GM21515 (cell line): ENCODE results near the gene MDGA2.

Experiments used
- ATAC-seq: cut with Tn5 transposase; IDR thresholded peaks from one replicate; pipeline ENCODE4 v1.9.1; 2021; ENCODE audit not compliant: unreplicated experiment

Gene MDGA2

DNA sequence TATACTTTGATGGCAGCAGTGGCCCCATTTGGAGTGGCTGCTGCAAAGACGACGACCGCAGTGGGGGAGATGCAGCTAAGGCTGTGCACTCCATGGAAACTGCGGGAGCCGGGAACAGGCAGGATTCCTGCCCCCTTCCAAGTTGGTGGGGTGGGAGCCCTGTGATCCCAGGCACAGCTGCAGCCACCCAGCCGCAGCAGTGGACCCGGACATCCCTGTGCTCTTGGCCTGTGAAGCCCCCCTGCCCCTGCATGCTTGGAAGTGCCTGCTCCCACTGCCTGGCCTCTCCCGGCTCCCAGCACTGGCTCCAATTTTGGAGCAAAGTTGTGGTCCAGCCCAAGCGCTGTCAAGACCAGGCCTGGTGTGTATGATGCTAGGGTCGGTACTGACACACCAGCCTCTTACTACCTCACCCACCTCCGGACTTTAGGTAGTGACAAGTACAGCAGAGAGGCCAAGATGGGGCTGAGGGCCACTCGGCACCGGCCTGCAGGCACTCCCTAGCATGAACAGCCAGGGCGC lies 521.1 kb downstream of the MDGA2 start:
- ATAC-seq = no peak

DNA sequence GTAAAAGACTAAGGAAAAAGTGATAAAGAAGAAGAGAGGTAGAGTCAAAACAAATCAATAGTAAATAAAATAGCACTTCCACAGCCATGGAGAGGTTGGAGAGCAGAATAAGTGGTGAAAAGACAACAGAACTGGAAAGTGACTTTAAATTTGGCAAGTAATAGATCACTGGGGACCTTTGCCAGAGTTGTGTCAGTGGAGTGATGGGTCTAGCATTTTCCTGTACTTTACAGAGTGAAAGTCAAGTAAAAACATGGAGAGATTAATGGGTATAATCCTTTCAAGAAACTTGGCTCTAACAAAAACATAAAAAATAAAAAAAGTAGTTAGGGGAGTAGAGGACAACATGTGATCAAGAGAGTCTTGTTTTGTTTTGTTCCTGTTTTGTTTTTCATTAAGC lies 521.7 kb downstream of the MDGA2 start:
- ATAC-seq = no peak

DNA sequence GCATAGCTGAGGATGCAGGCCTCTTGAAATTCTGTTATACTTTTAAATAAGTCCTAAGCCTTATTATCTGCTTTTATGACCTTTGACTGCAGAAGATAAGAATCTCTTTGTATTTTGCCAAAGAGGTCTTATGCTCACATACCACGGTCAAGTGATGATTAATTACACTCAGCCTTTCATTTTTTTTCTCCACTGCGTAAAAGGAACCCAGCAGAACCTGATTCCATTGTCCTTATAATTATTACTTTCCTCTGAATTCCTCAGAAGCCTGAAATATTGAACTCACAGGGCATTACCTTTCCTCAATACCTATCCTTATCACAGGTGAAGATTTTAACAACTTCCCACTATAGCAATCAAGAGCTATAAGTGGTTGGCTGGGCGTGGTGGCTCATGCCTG lies 525.1 kb downstream of the MDGA2 start:
- no peak for ATAC-seq

DNA sequence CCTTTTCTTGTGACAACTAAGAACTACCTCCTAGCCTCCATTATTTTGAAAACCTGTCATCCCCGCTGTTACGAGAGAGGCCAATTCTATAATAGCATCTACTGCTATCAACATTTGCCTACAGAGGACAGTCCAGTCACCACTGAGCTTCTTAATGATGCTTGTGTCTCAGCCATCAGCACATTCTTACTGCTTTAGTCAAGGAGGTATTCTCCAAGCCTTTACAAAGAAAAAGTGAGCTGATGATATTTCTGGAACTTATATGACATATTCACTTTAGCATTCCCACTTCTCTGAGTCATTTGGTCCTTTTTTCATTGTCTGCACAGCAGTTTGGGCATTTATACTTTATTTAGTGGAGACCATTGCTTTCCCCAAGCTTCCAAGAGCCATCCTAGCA lies 526.1 kb downstream of the MDGA2 start:
- no peak for ATAC-seq

DNA sequence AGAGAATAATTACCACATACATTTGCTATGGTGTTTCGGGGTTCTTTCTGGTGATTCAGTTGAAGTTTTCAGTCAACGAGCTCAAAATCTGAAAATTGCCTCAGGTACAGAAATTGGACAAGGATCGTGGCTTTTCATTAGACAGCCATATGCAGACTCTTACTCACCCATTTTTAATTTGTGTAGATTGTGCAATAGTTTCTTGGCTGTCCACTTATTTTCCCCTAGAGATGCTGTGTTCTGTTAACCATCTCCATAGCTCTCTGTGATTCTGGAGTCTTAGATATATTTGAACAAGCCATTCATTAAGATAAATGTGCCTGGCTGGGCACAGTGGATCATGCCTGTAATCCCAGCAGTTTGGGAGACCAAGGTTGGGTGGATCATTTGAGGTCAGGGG lies 526.7 kb downstream of the MDGA2 start:
- no peak for ATAC-seq

DNA sequence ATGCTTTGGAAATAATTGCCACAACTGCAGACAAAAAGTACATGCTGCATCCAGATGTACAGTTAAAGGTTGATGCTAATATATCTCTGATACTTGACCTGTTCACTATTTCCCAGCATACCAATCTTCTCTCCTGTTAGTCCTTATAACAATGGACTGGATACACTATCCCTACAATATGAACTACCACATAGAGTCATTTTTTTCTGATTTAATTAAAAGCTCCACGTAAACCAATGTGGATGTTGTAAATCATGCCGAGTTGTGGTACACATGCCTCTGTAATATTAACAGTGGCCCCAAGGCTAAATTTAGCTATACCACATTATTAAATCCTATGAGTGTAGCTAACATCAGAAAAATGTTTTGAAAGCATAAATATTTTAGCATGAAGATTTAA lies 554.8 kb downstream of the MDGA2 start:
- ATAC-seq = no peak

DNA sequence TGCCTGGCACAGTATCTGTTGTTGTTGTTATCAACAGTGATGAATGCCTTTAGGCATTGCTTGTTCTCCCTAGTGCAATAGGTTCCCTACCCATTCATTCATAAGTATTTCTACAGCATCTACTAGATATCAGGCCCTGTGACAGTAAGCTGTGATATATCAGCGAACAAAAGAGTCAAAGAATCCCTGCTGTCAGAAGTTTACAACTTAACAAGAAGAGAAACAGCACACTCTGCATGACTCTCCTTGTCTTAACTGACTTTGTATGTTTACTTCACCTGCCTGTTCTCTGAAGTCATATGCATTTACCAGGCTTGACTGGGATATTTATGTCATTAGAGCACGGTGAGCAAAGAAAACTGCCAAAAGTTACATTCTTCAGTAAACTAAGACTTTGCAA lies 571.6 kb downstream of the MDGA2 start:
- ATAC-seq = no peak

DNA sequence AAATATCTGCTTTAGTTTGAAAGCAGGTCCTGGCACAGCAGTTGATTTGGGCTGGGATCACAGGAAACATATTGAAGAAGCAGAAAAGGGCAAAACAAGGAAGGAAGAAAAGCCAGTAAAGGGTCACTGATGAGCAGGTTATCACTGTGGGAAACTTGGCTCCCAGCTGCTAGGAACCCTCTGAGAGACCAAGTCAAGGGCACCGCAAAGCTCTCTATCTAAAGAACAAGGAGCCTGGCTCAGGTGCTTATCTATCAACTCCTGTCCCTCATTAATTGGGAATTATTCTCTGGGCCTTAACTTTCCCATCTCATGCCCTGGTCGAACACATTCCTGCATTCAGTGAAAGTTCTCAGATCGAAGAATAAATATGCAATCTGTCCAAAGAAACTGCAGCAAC lies 572.9 kb downstream of the MDGA2 start:
- ATAC-seq = no peak

DNA sequence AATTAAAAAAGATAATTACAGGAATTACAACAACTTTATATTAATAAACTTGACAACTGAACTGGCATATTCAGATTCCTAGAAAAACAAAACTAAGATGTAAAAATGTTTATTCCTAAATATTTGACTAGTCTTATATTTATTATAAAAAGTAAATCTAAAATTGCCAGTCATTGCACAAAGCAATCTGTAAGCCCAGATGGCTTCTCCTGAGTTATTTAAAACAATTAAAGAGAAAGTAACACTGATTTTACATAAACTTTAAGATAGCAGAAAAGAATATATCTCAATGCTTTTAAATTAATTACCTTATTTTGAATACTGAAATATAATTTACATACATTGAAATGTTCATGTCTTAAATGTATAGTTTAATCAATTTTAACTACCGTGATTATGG lies 589.7 kb downstream of the MDGA2 start:
- no peak for ATAC-seq

DNA sequence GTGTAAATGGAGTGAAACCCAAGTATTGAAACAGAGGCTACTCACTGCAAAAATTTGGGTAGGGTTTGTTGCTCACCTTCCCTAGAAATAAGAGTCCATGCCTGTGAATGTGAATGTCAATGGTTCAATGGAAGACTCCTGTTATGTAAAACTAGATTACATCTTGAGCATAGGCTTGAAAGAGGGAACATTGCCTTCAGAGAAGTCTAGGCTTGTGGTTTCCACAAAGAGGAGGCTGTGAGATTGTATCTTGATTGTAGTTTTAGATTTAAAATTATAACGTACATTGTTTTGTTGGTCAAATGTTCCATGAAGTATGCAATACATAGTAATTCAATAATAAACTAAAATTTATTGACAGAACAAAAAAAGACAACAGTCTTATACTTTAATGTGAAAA lies 610.1 kb downstream of the MDGA2 start:
- no peak for ATAC-seq

DNA sequence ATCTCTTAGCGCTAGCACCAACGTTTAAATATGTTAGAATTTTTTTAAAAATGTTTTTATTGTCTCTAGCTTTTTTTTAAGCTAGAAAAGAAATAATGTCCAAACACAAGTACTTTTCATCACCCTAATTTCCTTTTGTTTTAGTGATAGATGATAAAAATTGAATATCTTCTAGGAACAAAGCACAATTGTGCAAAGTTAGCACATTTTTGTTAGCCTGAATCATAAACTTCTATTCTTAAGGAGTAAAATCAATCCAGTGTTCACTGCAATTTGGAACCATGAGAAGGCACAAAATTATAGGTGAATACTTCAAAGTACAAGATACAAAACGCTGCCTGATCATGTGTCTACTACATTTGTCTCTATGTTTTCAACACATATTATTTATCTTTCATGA lies 615.4 kb downstream of the MDGA2 start:
- no peak for ATAC-seq

DNA sequence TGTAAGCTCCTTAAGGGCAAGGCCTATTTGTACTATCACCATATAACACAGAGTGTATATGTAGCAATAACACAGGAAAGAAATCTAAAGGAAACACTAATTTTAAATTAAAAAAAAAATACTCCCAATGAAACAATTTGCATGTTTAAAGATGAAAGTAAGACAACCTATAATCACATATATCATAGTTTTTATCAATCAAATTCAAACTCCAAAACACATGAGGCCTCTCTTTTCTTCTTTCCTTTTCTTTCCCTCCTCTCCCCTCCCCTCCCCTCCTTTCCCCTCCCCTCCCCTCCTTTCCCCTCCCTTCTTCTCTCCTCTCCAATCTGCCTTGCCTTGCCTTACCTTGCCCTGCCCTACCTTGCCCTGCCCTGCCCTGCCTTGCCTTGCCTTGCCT lies 618.0 kb downstream of the MDGA2 start:
- ATAC-seq = no peak

DNA sequence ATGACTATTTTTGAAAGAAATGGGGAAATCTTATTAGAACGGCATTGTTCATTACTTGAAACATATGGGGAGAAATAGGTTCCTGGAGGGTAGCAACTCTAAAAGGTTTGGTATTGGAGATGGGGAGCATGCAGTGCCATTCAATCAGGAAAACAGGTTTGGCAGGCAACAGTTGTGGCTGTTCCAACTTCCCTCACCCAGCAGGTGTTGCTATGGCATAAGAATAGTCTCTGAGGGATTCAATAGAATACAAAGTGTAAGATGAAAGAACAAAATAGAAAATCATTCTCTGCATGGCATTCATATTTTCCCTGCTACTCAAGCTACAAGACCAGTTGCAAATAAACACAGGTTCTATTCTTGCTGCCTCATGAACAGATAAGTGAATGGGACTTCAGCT lies 630.6 kb downstream of the MDGA2 start:
- ATAC-seq = no peak

DNA sequence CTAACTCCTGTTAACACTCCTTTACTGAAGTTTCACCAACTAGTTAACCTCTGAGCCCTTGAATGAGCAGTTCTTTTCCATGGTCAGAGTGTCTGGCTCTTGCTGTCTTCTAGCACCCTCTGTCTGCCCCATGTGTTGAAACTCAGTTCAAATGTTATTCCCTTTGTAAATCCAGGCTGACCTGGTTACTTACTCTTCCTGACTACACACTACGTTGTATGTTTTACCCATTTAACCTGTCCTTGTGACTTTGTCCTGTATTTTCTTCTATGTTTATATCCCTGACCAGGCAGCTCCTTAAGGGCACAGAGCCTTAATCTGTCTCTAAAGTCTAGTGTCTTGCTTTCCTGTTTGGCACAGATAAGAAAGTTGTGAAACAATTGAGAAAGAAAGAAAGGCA lies 634.9 kb downstream of the MDGA2 start:
- no peak for ATAC-seq

DNA sequence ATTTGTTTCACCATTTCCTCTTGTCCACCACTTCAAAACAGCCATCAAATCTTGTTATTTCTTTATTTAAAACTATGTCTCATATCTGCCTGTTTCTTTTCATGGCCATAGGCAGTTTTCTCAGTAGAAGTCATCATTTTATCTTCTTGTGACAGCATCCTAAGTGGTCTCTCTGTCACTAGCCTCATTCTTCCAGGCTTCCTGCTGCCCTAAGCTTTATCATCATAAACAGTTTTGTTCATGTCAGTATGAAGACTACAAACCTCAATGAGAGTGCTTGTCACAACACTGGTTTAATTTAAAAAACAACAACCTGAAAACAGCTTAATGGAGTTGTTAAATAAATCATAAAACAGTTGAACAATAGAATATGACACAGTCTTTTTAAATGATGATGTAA lies 636.1 kb downstream of the MDGA2 start:
- no peak for ATAC-seq

DNA sequence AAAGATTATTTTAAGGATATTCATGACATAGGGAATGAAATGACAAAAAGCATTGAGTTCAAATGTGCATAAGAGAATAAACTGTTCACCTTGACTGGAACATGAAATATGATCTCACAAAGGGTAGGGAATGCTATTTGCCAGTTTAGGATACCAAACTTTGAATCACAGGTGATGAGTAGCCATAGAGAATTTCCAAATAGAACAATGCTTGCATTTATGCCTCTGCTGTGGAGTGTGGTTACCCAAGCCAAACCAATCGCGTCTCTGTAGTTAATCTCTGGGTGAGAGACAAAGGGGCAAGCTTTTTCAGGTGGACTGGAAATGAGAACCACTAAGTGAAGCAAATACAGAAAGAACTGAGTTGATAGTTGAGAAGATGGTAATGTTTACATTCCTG lies 652.7 kb downstream of the MDGA2 start:
- ATAC-seq = no peak

DNA sequence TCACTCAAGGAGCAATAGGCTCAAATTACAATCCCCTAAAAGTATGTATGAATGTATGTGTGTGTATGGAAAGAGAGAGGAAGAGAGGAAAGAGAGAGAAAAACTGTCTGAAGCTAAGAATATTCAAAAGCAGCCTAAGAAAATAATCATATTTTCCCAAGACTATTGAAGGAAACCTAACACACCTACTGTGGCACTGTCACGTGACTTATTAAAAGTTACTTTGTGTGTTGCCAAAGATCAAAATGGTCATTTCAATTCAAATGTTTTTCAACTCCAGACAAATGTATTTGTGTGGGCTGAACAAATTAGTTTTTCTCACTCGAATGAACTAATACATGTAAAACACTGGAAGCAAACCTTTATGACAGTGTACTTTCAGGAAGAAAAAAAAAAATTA lies 654.9 kb downstream of the MDGA2 start:
- no peak for ATAC-seq

DNA sequence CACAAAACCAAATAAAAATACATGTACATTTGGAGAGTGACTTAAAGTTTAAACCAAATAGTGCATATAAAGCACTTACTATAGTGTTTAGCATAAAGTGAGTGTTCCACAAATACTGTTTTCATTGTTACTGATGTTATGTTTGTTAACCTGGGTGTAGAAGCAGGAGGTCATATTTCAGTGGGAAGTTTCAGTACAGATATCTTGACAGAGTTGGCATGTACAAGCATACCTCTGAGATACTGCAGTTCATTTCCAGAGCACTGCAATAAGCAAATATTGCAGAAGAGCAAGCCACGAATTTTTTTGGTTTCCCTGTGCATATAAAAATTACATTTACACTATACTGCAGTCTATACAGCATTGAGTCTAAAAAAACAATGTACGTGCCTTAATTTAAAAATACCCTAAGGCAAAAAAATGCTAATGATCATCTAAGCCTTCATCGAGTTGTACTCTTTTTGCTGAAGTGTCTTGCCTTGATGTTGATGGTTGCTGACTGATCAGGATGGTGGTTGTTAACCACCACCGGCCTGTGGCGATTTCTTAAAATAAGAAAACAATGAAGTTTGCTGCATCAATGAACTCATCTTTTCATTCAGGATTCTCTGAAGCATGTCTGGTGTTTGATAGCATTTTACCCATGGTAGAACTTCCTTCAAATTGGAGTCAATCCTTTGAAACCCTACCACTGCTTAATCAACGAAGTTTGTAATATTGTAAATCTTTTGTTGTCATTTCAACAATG lies 662.7 kb downstream of the MDGA2 start:
- ATAC-seq = no peak

DNA sequence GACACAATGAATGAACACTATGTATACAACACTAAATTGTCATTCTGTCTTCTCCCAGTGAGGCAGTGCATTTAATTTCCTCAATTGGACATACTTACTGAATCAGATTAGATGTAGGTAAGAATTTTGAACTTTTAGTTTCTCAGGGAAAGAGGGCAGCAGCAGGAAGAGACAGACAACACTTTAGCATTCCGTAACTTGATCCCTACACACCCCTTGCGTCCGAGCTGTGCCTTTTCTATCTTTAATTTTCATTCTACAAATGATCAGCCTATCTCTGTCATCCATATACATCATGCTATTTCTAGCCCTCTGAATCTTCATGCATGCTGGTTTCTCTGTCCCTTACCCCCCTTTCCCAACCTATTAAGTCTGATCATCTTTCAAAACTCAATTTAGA lies 665.8 kb downstream of the MDGA2 start:
- ATAC-seq = no peak

DNA sequence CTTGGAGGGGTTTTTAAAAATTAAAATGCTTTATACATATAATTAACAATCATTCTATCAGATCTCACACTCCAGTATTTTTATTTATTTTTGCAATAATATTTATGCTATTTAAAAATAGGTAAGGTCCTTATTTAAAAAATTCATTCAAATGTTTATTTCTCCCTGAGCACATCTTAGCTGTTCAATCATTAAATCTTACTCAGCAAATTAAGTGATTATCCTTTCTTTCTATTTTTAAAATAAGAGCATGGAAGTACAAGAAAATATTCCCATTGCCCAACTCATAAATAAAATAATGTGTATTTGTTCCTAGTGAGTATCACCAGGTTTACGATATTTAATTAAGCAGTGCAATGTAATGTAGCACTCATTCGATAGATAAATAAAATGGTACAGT lies 666.7 kb downstream of the MDGA2 start:
- ATAC-seq = no peak

DNA sequence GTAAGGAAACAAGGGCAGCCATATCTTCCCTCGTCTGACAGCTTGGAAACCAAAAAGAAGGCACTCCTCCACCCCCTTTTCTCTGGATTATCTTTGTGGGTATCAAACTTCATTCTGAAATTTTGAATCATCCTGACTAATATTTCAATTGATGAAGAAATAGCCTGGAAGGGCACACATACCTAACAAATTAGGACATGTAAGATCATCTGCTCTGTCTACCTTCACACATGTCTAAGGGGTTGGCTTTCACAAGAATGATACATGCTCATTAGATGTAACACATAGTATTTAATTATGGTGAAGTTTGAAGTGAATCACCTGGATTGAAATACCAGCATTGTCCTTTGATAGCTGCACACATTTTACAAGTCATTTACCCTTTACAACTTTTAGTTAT lies 675.7 kb downstream of the MDGA2 start:
- no peak for ATAC-seq

DNA sequence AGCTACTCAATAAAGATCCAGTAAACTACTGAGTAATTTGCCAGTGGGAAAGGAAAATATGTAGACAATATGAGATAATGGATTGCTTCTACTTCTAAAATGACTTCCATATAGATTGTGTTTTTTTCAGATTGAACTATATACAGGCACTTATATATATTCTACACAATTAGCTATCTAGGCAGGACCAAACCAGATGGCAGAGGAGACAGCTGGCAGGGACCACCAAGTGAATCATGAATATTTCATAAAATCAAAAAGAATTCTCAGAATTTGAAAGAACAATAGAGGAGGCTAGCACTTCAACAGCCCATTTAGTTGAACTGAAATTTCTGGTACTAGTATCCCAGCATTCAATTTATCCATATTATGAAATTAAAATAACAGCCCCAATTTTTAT lies 685.8 kb downstream of the MDGA2 start:
- ATAC-seq = no peak

DNA sequence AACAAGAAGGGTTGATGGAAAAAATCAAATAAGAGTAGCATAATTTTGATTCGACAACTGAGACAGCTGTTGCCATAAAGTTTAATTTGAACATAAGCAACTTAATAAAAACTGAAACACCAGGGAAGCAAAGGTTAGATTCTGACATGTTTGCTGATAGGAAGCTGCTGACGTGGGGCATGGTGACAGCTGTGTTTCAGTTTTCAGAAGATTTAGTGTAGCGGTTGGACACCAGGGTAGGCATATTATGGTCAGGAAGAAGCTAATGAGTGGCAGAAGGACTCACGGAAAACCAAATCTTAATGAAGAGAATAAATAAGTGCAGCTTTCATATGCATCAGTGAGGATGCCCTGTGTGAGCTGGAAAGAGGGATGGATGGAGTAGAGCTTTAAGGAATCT lies 687.1 kb downstream of the MDGA2 start:
- no peak for ATAC-seq
